ENCODE results near the gene MAN2B2.

DNA sequence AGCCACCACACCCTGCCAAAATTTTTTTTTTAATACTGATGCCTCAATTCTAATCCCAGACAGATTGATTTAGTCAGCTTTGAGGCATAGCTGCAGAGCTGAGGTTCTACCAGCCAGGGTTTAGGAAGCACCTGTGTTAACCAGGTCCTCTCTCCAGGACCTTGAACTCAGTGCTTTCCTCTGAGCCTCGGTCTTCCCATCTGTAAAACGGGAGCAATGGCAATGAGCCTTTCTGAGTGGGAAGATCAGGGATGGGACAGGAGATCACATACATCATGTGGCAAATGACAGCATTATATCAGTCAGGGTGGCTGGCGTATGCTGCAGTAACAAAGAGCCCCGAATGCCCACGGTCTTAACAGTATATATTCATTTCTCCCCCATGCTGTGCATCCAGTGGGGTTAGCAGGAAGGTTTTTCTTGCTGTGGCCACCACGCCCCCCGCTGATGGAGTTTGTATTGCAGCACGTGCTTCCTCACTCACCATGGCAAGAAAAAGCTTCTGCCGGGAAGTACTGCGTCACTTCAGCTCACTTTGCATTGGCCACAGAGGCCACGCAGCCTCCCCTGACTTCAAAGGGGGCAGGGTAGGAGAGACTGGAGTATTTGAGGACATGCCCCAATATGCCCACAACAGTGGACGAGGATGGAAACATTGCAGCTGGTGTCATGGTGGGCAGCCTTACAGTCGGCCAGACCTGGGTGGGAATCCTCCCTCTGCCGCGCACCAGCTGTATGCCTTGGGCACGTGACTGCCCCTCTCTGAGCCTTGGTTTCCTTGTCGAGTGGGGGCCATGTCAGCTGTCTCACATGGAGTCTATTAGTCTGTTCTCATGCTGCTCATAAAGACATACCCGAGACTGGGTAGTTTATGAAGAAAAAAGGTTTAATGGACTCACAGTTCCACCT lies 41.4 kb downstream of the MAN2B2 start:
- TF ChIP-seq POLR2AphosphoS5 (IDR thresholded peaks at IDR 0.05; ENCODE audit: low read depth, low read length) (no peak), POLR2A (IDR thresholded peaks at IDR 0.05; ENCODE audit: low read depth, low read length) (no peak), TAF1 (IDR thresholded peaks at IDR 0.05; ENCODE audit: borderline replicate concordance, low read depth, low read length) (no peak)
